PC-3 (cell line): ENCODE data around the gene SUB1. TPM values are rescaled to one million over a fixed set of nuclear protein-coding genes. Genes with fewer than 3 reads are reported as not detected.
"Not testable (repeated sequence)": the region's sequence is repeated elsewhere in the genome, so short reads cannot be mapped to it uniquely, and the experiment has no call there.

Experiments used
- ATAC-seq: fragments of 200-7000 bp; cut with Tn5 transposase; 2 replicates; pipeline ENCODE4 v1.9.1; 2020; ENCODE audit warnings: mild to moderate bottlenecking, moderate library complexity
- BruUV-seq: library from RNA; stranded (reverse); fragments of 400-500 nt; replicated peaks from 2 replicates; lab custom pipeline; 2021; lab: Mats Ljungman, UMichigan
- CTCF ChIA-PET: fragments of 300-600 bp; sonication (Branson Sonifier 250); formaldehyde crosslinking; loops from one replicate; lab custom pipeline; 2022; ENCODE audit warnings: antibody characterized with exemption; lab: Charles Lee
- POLR2A ChIA-PET: fragments of 300-600 bp; sonication (Branson Sonifier 250); formaldehyde crosslinking; loops from one replicate; lab custom pipeline; 2022; ENCODE audit warnings: antibody characterized with exemption; ENCODE audit not compliant: unreplicated experiment; lab: Charles Lee
- DNase-seq: peaks from one replicate; pipeline ENCODE4 v3.0.0-alpha.2; 2015
- H2AFZ ChIP-seq: fragments of 300-600 bp; sonication (generic); 2 replicates; pipeline ENCODE4 v1.6.0; 2016; ENCODE audit warnings: antibody characterized with exemption, low read length
- H3F3A ChIP-seq: fragments of 300-600 bp; sonication (generic); one replicate; pipeline ENCODE4 v1.6.0; 2017; ENCODE audit warnings: antibody characterized with exemption, low read length, control low read depth, mild to moderate bottlenecking; ENCODE audit not compliant: unreplicated experiment
- H3K27ac ChIP-seq: fragments of 300-600 bp; sonication (generic); 2 replicates; pipeline ENCODE4 v1.5.1; 2016; ENCODE audit warnings: mild to moderate bottlenecking, low read length
- H3K27me3 ChIP-seq: fragments of 300-600 bp; sonication (generic); 2 replicates; pipeline ENCODE4 v1.6.1; 2016; ENCODE audit warnings: low read length, mixed read lengths
- H3K36me3 ChIP-seq: fragments of 300-600 bp; sonication (generic); 2 replicates; pipeline ENCODE4 v1.6.1; 2016; ENCODE audit warnings: low read depth, mixed run types, low read length, mixed read lengths
- H3K4me1 ChIP-seq: fragments of 300-600 bp; sonication (generic); 2 replicates; pipeline ENCODE4 v1.5.1; 2016; ENCODE audit warnings: low read length; ENCODE audit not compliant: insufficient read depth
- H3K4me2 ChIP-seq: fragments of 300-600 bp; sonication (generic); 2 replicates; pipeline ENCODE4 v1.6.0; 2016; ENCODE audit warnings: low read length
- H3K4me3 ChIP-seq: fragments of 300-600 bp; sonication (generic); 2 replicates; pipeline ENCODE4 v1.5.1; 2016; ENCODE audit warnings: mild to moderate bottlenecking, low read length, mixed read lengths
- H3K79me2 ChIP-seq: fragments of 300-600 bp; sonication (generic); 2 replicates; pipeline ENCODE4 v1.6.1; 2017; ENCODE audit warnings: low read length, mixed read lengths
- H3K9ac ChIP-seq: fragments of 300-600 bp; sonication (generic); 2 replicates; pipeline ENCODE4 v1.6.0; 2016; ENCODE audit warnings: mild to moderate bottlenecking, low read length
- H3K9me2 ChIP-seq: fragments of 300-600 bp; sonication (generic); replicated peaks from 2 replicates; pipeline ENCODE4 v1.6.1; 2016; ENCODE audit warnings: mixed run types, low read length, mixed read lengths
- H3K9me3 ChIP-seq: fragments of 300-600 bp; sonication (generic); 2 replicates; pipeline ENCODE4 v1.6.1; 2016; ENCODE audit warnings: low read length, mixed read lengths
- H4K20me1 ChIP-seq: fragments of 300-600 bp; sonication (generic); 2 replicates; pipeline ENCODE4 v1.6.1; 2016; ENCODE audit warnings: low read length, mixed read lengths
- EZH2 ChIP-seq: fragments of 300-600 bp; sonication (generic); IDR thresholded peaks from one replicate; pipeline ENCODE4 v1.6.1; 2017; ENCODE audit warnings: antibody characterized with exemption, mild to moderate bottlenecking, low read length; ENCODE audit not compliant: unreplicated experiment
- EZH2phosphoT487 ChIP-seq: fragments of 300-600 bp; sonication (generic); IDR thresholded peaks from 2 replicates; pipeline ENCODE4 v1.6.1; 2018; ENCODE audit warnings: mild to moderate bottlenecking, antibody characterized with exemption, low read length, borderline replicate concordance
- intact Hi-C: fragments of 100-400 bp; cut with micrococcal nuclease; formaldehyde crosslinking; loops from 2 replicates; pipeline ENCODE4 v1.9.0; 2023
- total RNA-seq: library from RNA; depleted of rRNA; stranded (reverse); fragments of >200 nt; gene quantifications from 2 replicates; pipeline ENCODE4 v1.2.3, GENCODE V29; 2014
- TF ChIP-seq, protein P1 (sequence below): fragments of 300-600 bp; sonication (generic); conservative IDR thresholded peaks from 2 replicates; pipeline ENCODE4 v1.5.1; 2017; ENCODE audit warnings: antibody characterized with exemption, low read depth, mild to moderate bottlenecking, low read length

Gene SUB1
- total RNA-seq, 1 experiment from 2014 or later, result 185 TPM

DNA sequence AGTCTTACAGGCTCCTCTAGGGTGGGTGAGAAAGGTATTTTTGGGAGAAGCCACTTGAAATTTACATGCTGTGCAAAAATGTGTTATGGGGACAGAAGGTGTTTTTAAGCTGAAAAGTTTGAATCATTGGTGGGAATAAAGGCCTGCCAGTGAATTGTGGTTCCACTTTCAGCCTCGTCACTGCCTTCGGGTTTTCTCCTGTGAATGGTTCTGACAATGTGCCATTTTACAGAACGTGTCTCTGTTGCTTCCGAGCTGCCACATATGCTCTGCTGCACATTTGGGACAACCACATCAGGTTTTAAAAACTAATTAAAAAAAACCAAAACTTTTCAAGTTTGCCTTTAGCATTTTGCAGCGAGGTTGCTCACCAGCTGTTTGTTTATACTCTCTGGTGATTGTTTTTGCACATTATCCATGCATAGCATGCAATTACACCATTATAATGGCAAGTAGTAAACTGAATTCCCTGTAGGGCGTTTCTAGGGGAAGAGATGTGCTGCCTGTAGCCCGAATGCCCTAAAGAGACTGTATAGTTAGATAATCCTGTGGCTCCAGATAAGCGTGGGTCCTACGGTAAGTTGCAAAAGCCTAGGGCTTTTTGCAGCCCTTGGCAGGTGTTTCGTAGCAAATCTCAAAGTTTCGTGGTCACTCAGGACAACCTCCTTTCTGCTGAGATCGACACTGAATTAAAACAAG lies 40.1 kb upstream of the SUB1 start:
- peaks cover 8% of the 10 kb centered on the region; the same call in 1 of the 2 replicates for H3K4me1 ChIP-seq
- H2AFZ ChIP-seq, result no peak overlapping the region
- H3K9ac ChIP-seq, result no peak overlapping the region
- H3K9me3 ChIP-seq, result no peaks in the 10 kb centered on the region
- H3K4me3 ChIP-seq, result no peak overlapping the region
- BruUV-seq, result no TSS peak
- no peaks in the 10 kb centered on the region for H3K9me2 ChIP-seq
- ATAC-seq (no peak), DNase-seq (no peak)
- H3K79me2 ChIP-seq, result no peaks in the 10 kb centered on the region
- intact Hi-C loops, result no loop called here
- H3K27me3 ChIP-seq, result no peaks in the 10 kb centered on the region
- H4K20me1 ChIP-seq, result no peaks in the 10 kb centered on the region
- no peak overlapping the region for H3K27ac ChIP-seq
- CTCF ChIA-PET, result no interaction called here
- no peak overlapping the region for H3K4me2 ChIP-seq
- H3K36me3 ChIP-seq, result no peaks in the 10 kb centered on the region
- TF ChIP-seq, protein P1, sequence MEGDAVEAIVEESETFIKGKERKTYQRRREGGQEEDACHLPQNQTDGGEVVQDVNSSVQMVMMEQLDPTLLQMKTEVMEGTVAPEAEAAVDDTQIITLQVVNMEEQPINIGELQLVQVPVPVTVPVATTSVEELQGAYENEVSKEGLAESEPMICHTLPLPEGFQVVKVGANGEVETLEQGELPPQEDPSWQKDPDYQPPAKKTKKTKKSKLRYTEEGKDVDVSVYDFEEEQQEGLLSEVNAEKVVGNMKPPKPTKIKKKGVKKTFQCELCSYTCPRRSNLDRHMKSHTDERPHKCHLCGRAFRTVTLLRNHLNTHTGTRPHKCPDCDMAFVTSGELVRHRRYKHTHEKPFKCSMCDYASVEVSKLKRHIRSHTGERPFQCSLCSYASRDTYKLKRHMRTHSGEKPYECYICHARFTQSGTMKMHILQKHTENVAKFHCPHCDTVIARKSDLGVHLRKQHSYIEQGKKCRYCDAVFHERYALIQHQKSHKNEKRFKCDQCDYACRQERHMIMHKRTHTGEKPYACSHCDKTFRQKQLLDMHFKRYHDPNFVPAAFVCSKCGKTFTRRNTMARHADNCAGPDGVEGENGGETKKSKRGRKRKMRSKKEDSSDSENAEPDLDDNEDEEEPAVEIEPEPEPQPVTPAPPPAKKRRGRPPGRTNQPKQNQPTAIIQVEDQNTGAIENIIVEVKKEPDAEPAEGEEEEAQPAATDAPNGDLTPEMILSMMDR, result no peak
- TF ChIP-seq EZH2phosphoT487, result no peak
- no peak for TF ChIP-seq EZH2
- H3F3A ChIP-seq, result no peaks in the 10 kb centered on the region
- POLR2A ChIA-PET, result no interaction called here

DNA sequence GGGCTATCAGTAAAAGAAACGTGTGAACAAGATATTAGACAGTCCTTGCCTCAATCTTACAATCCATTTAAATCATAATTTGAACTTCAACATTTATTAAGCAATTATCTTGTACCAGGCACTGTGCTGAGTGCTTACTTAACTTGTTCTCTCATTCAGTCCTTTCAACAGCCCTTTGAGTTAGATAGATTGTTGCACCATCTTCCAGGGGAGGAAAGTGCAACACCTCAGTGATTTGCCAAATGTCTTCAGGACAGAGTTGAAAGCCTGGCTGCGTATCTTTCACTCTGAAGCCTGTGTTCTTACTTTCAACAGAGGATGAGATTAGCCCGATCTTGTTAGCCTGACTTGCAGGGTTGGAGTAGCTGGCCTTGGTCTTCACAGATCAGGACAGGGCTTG lies 34.2 kb upstream of the SUB1 start:
- DNase-seq, result no peak
- no peak overlapping the region for H3K4me2 ChIP-seq
- no peaks in the 10 kb centered on the region for H3F3A ChIP-seq
- H3K9me3 ChIP-seq, result no peaks in the 10 kb centered on the region
- H3K27me3 ChIP-seq, result no peaks in the 10 kb centered on the region
- no peak overlapping the region for H2AFZ ChIP-seq
- no peak overlapping the region for H3K27ac ChIP-seq
- ChIA-PET CTCF (no interaction called here), POLR2A (interaction anchor here (0.9 kb wide), 1 partner anchor 39 kb away, joined by 6 read pairs; no protein-coding TSS in a partner anchor)
- no peaks in the 10 kb centered on the region for H4K20me1 ChIP-seq
- no TSS peak for BruUV-seq
- intact Hi-C loops, result no loop called here
- no peaks in the 10 kb centered on the region for H3K36me3 ChIP-seq
- no peak overlapping the region for H3K9ac ChIP-seq
- no peak for TF ChIP-seq EZH2
- no peak for TF ChIP-seq EZH2phosphoT487
- TF ChIP-seq, protein P1, result no peak
- no peak for ATAC-seq
- H3K79me2 ChIP-seq, result no peaks in the 10 kb centered on the region
- no peaks in the 10 kb centered on the region for H3K4me1 ChIP-seq
- H3K9me2 ChIP-seq, result no peaks in the 10 kb centered on the region
- H3K4me3 ChIP-seq, result no peak overlapping the region

DNA sequence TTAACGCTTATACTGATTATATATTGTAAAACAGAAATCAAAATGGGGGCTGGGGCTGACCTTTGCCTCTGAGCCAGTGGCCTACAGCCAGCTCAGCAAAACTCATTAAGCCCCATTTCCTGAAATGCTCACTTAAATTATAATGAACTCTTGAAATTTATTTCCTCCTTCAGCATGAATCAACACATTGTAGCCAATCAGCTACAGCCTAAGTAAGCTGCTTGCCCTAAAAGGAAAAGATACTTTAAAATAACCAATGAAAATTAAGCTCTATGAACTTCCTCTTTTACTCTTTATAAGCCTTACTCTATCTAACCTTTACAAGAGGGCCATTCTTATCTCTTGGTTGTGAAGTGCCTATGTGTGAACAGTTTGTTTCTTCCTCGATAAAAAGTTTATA lies 33.5 kb upstream of the SUB1 start:
- no peak overlapping the region for H3K4me2 ChIP-seq
- TF ChIP-seq EZH2phosphoT487, result no peak
- no peak for TF ChIP-seq EZH2
- TF ChIP-seq, protein P1, result no peak
- H3K4me3 ChIP-seq, result no peak overlapping the region
- H3K9me3 ChIP-seq, result no peaks in the 10 kb centered on the region
- H3K27me3 ChIP-seq, result no peaks in the 10 kb centered on the region
- H3K9ac ChIP-seq, result no peak overlapping the region
- POLR2A ChIA-PET, result interaction anchor here (0.9 kb wide), 1 partner anchor 38 kb away, joined by 6 read pairs; no protein-coding TSS in a partner anchor
- no peaks in the 10 kb centered on the region for H3F3A ChIP-seq
- H4K20me1 ChIP-seq, result no peaks in the 10 kb centered on the region
- no TSS peak for BruUV-seq
- no peak overlapping the region for H3K27ac ChIP-seq
- H2AFZ ChIP-seq, result no peak overlapping the region
- intact Hi-C loops, result no loop called here
- no peaks in the 10 kb centered on the region for H3K36me3 ChIP-seq
- ATAC-seq (no peak), DNase-seq (no peak)
- no peaks in the 10 kb centered on the region for H3K9me2 ChIP-seq
- no peaks in the 10 kb centered on the region for H3K4me1 ChIP-seq
- H3K79me2 ChIP-seq, result no peaks in the 10 kb centered on the region
- CTCF ChIA-PET, result no interaction called here

DNA sequence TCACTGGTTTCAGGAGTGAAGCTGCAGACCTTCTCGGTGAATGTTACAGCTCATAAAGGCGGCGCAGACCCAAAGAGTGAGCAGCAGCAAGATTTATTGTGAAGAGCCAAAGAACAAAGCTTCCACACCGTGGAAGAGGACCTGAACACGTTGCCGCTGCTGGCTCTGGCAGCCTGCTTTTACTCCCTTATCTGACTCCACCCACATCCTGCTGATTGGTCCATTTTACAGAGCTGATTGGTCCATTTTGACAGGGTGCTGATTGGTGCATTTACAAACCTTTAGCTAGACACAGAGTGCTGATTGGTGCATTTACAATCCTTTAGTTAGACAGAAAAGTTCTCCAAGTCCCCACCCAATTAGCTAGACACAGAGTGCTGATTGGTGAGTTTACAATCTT lies 32.9 kb upstream of the SUB1 start:
- not testable (repeated sequence) for ATAC-seq, BruUV-seq

More for the DNA sequence above, 32.9 kb upstream of the SUB1 start:
- H3K27ac ChIP-seq, H3K79me2 ChIP-seq, H3K36me3 ChIP-seq, H3K4me3 ChIP-seq, intact Hi-C loops, H3K9me3 ChIP-seq, H3K9me2 ChIP-seq, POLR2A ChIA-PET, H2AFZ ChIP-seq, CTCF ChIA-PET, H3K27me3 ChIP-seq, H3F3A ChIP-seq, H3K4me2 ChIP-seq, H3K9ac ChIP-seq, DNase-seq, H4K20me1 ChIP-seq, H3K4me1 ChIP-seq: not testable (repeated sequence)
